Fibroblast of mammary gland (primary cell): ENCODE data around the gene RIPK3.

Experiments
- DNase-seq: peaks from one replicate; pipeline ENCODE4 v3.0.0-alpha.2; 2010; ENCODE audit warnings: low read depth
- H3K4me3 ChIP-seq: 2 replicates; pipeline ENCODE4 v1.5.1; 2011; ENCODE audit warnings: low read depth, mild to moderate bottlenecking, low read length, moderate library complexity; ENCODE audit not compliant: control insufficient read depth
- TF ChIP-seq, protein P1 (sequence below): conservative IDR thresholded peaks from 2 replicates; pipeline ENCODE4 v1.5.1; 2011; ENCODE audit warnings: low read depth, low read length, inconsistent platforms; ENCODE audit not compliant: control insufficient read depth, insufficient read depth

The RIPK3 gene

DNA sequence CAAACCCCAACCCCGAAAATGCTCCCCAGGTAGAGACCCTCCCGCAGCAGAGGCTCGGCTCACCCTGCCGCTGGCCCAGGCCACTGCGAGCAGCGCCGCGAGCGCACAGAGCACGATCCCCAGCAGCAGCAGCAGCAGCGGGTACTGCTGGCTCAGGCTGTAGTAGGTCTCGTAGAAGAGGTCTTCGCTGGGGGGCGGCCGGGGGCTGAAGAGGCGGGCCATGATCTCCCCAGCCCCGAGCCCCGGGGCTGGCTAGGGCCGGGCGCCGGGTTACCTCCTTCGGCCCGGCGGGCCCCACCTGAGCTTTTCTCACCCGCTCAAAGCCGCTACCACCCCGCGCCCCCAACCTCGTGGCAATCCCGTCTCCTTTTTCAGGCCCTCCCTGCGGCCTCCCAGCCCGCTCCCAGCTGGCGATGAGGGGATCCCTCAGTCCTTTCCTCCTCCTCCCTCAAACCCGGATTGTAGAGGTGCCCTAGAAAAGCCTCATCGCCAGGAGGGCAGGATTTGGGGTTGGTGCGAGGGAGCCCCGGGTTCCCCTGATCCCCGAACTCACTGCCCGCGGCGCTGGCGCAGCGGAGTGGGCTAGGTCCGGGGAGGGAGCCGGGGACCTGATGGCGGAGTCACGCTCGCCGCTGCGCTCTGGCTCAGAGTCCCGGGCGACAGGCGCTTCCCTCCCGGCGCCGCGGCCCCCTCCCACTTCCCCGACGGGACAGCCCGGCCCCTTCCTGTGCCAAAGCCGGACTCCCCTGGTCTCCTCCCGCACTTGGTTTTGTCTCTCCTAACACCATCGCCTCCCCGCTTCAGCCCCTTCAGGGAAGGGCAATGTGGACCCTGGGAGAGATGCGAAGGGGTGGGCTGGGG lies 5.1 kb downstream of the RIPK3 start, which contains the start of gene ADCY4:
ADCY4 (minus strand) TSS at position 641 of the 861 bp plus-strand sequence; CDS start at position 222, 419 bp downstream.
- DNase-seq = no peak
- H3K4me3 ChIP-seq = peak within 1 kb of the TSS; percentile 34

DNA sequence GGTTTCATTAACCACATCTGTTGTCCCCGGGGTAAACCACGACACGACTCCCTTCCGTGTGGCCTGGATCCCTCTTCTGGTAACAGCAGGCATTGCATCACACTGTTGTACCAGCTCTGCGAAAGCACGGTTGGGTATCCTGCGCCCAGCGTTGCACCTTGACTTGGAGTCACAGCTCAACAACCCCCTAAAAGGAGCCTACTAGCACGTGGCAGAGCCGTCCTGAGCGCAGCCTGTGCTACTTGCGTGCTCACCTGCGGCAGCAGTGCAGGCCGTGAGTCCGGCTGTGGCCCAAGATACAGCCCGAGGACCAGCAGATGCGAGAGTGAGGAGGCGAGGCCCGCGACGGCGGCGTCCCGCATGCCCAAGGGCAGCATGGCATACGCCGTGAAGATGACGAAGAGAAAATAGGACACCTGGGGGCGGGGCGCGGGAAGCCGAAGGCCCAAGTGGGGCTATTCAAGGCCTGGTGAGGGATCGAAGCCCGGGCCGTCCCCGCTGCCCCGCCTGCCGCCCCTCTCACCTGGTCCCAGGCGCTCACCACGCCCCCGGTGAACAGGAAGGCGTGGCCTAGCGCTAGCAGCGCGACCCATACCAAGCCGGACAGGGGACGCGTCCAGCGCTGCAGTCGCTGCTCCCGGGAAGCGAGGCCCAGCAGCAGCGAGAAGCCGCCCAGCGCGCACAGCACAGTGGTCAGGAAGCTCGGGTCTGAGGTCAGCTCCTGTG lies 7.4 kb downstream of the RIPK3 start:
- no peak overlapping the region for H3K4me3 ChIP-seq
- peak; percentile 50 for DNase-seq
- TF ChIP-seq, protein P1, sequence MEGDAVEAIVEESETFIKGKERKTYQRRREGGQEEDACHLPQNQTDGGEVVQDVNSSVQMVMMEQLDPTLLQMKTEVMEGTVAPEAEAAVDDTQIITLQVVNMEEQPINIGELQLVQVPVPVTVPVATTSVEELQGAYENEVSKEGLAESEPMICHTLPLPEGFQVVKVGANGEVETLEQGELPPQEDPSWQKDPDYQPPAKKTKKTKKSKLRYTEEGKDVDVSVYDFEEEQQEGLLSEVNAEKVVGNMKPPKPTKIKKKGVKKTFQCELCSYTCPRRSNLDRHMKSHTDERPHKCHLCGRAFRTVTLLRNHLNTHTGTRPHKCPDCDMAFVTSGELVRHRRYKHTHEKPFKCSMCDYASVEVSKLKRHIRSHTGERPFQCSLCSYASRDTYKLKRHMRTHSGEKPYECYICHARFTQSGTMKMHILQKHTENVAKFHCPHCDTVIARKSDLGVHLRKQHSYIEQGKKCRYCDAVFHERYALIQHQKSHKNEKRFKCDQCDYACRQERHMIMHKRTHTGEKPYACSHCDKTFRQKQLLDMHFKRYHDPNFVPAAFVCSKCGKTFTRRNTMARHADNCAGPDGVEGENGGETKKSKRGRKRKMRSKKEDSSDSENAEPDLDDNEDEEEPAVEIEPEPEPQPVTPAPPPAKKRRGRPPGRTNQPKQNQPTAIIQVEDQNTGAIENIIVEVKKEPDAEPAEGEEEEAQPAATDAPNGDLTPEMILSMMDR = peak; percentile 70

More for the DNA sequence above, 5.1 kb downstream of the RIPK3 start, which contains the start of gene ADCY4:
- TF ChIP-seq, protein P1 = no peak

DNA sequence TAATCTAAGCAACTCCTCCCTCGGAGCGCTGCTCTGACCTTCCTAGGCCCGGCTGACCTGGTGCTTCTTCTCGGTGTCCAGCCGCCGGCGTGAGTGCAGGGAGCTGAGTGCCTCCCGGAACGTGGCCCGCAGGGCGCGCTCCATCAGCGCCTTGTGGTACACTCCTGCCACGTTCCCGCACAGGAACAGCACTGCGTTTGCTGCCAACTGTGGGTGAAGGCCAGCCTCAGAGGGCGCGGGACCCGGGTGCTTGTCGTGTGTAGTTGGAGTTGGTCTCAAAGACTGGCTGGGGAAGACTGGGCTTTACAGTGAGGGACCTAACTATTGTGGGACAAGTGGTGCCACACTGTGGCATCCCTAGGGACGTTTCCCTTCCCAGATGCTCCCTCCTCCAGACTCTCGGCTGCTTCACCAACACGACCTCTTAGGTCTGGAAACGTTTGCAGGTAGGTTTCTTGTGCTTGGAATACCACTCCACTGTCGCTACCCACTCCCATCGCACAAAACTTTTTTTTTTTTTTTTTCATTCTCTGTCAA lies 8.0 kb downstream of the RIPK3 start:
- H3K4me3 ChIP-seq = no peak overlapping the region
- TF ChIP-seq, protein P1 = no peak
- no peak for DNase-seq

DNA sequence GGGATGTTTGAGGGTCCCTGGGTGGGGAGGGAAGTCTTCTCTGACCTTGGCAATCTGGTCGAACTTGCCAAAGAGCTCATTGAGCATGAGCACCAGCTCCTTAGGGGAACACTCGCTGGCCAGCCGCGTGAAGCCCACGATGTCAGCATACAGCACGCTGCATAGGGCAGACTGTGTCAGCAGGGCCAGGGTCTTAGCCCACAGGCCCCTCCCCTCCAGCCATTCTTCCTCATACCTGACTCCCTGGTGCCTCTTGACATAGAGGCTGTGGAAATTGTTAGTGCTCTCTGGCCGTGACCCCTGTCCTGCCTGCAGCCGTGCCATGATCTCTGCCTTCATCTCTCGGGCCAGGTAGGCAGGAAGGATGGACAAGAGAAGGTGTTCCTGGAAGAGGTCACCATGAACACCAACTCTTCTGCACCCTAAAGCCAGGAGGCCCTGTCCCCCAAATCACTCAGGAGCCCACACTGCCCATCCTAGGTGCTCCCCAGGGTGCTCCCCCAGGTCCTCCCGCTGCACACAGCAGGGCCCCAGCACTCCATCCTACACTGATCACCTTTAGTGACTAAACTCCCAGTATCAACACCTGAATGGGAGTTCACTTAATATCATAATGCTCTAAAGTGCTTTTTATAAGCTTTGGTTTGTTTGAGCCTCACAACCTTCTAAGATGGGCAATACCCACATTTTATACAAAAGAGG lies 8.7 kb downstream of the RIPK3 start:
- no peak for DNase-seq
- TF ChIP-seq, protein P1 = no peak
- no peak overlapping the region for H3K4me3 ChIP-seq

DNA sequence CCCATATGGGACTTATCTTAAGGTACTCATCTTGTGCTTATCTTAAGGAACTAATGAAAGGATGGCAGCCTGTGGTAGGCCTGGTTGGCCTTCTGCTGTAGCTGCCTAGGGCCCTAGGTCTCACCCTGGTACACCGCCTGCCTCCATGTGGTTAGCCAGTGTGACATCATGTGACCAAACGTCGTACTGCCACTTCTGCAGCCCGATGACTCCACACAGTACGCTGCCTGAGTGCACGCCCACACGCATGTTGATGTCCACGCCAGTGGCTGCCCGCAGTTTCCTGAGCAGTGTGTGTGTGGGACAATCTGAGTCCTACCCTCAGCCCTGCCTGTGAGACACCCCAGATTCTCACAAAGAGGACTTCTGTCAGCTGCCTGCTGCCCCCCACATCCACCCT lies 10.1 kb downstream of the RIPK3 start:
- DNase-seq = no peak
- TF ChIP-seq, protein P1 = no peak
- H3K4me3 ChIP-seq = no peak overlapping the region

DNA sequence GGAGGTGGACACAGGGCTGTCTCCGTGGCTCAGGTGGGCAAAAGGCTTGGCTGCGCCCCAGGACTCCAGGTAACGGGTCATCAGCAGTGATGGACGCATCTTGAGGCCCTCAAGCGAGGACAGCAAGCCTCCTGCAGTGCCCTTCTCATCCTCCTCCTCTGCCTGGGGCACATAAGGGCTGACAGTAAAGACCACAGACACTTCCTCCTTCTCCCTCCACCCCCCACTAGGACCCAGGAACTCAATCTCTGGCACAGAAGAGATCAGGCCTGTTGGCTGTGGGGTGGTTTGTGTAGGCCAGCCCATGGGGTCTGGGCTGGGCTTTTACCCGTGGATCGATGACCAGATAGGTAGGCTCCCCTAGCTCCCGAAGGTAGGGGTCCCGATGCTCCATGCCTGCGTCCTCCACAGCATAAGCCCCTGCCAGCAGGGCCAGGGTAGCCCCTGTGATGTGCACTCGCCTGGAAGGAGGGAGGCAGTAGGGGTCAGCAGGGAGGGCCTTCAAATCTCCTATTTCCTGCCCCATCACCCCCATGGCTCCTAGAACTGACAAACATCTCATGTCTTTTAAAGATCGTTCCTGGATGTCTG lies 10.6 kb downstream of the RIPK3 start:
- no peak overlapping the region for H3K4me3 ChIP-seq
- TF ChIP-seq, protein P1 = no peak
- DNase-seq = no peak
